Activated CD8-positive, alpha-beta T cell treated with anti-CD3 and anti-CD28 coated beads, Interleukin-2, amount 10 ng/mL, durations not matched to agents 7 days and 5 days (primary cell): ENCODE data around the gene HCN1. TPM values are rescaled to one million over a fixed set of nuclear protein-coding genes. Genes with fewer than 3 reads are reported as not detected.
"Not testable (repeated sequence)": the region's sequence is repeated elsewhere in the genome, so short reads cannot be mapped to it uniquely, and the experiment has no call there.

Experiments used
- ATAC-seq: fragments of 150-1000 bp; cut with Tn5 transposase; one replicate; pipeline ENCODE4 v1.10.0; 2021; ENCODE audit warnings: moderate library complexity
- CTCF ChIA-PET: fragments of 350-600 bp; sonication (Branson Sonifier 250); formaldehyde crosslinking; loops from one replicate; lab custom pipeline; 2021; ENCODE audit warnings: antibody characterized with exemption; lab: Charles Lee
- POLR2A ChIA-PET: fragments of 350-600 bp; sonication (Branson Sonifier 250); formaldehyde crosslinking; loops from one replicate; lab custom pipeline; 2021; ENCODE audit warnings: antibody characterized with exemption; lab: Charles Lee
- DNase-seq: peaks from one replicate; pipeline ENCODE4 v3.0.0-alpha.2; 2020
- H3K27ac Mint-ChIP-seq: one replicate; pipeline ENCODE4 v1.8.0; 2021; ENCODE audit warnings: mild to moderate bottlenecking, mixed read lengths
- H3K27me3 Mint-ChIP-seq: one replicate; pipeline ENCODE4 v1.8.0; 2021; ENCODE audit warnings: low read depth, mixed read lengths
- H3K36me3 Mint-ChIP-seq: one replicate; pipeline ENCODE4 v1.8.0; 2021; ENCODE audit warnings: low read depth, mixed read lengths
- H3K4me1 Mint-ChIP-seq: one replicate; pipeline ENCODE4 v1.8.0; 2021; ENCODE audit warnings: low read depth, mixed read lengths
- H3K4me3 Mint-ChIP-seq: one replicate; pipeline ENCODE4 v1.8.0; 2021; ENCODE audit warnings: mild to moderate bottlenecking, mixed read lengths
- H3K9me3 Mint-ChIP-seq: one replicate; pipeline ENCODE4 v1.8.0; 2022; ENCODE audit warnings: mixed read lengths; ENCODE audit not compliant: insufficient read depth
- total RNA-seq, 2 experiments: library from RNA; stranded (reverse); gene quantifications; one replicate each; pipeline ENCODE4 v1.2.3, GENCODE V29; 2021

Gene HCN1
- total RNA-seq, 2 experiments from 2014 or later: not detected

- Mint-ChIP-seq H3K27me3 (no peaks in the 10 kb centered on the region), H3K4me1 (no peaks in the 10 kb centered on the region), H3K36me3 (no peaks in the 10 kb centered on the region), H3K27ac (no peak overlapping the region), H3K4me3 (no peak overlapping the region), H3K9me3 (peaks cover 14% of the 10 kb centered on the region)
- ATAC-seq (no peak), DNase-seq (no peak)
- ChIA-PET POLR2A (no interaction called here), CTCF (no interaction called here)
Observed at GRCh38 chr5:45507178-45507577, 189.0 kb downstream of the HCN1 start.

- DNase-seq, CTCF ChIA-PET, POLR2A ChIA-PET, H3K9me3 Mint-ChIP-seq, H3K27me3 Mint-ChIP-seq, H3K36me3 Mint-ChIP-seq, H3K4me1 Mint-ChIP-seq, H3K4me3 Mint-ChIP-seq, ATAC-seq, H3K27ac Mint-ChIP-seq: not testable (repeated sequence)
Observed at GRCh38 chr5:45499006-45499405, 197.2 kb downstream of the HCN1 start.

GRCh38 chr5:45491368-45491767 lies 204.8 kb downstream of the HCN1 start:
- POLR2A ChIA-PET: no interaction called here
- H3K27ac Mint-ChIP-seq: no peak overlapping the region

GRCh38 chr5:45484781-45485180 lies 211.4 kb downstream of the HCN1 start:
- Mint-ChIP-seq H3K9me3 (peaks cover 22% of the 10 kb centered on the region), H3K36me3 (no peaks in the 10 kb centered on the region), H3K4me3 (no peak overlapping the region), H3K27me3 (no peaks in the 10 kb centered on the region), H3K4me1 (no peaks in the 10 kb centered on the region), H3K27ac (no peak overlapping the region)
- DNase-seq: no peak
- ChIA-PET CTCF (no interaction called here), POLR2A (no interaction called here)
- no peak for ATAC-seq

More at GRCh38 chr5:45491368-45491767, 204.8 kb downstream of the HCN1 start:
- H3K27me3 Mint-ChIP-seq: no peaks in the 10 kb centered on the region
- CTCF ChIA-PET: no interaction called here
- peaks cover 12% of the 10 kb centered on the region for H3K9me3 Mint-ChIP-seq
- H3K4me1 Mint-ChIP-seq: no peaks in the 10 kb centered on the region
- ATAC-seq (no peak), DNase-seq (no peak)
- H3K4me3 Mint-ChIP-seq: no peak overlapping the region
- H3K36me3 Mint-ChIP-seq: no peaks in the 10 kb centered on the region

- DNase-seq (no peak), ATAC-seq (no peak)
- Mint-ChIP-seq H3K9me3 (peaks cover 28% of the 10 kb centered on the region), H3K27me3 (no peaks in the 10 kb centered on the region), H3K4me1 (no peaks in the 10 kb centered on the region), H3K36me3 (no peaks in the 10 kb centered on the region), H3K27ac (no peak overlapping the region), H3K4me3 (no peak overlapping the region)
- POLR2A ChIA-PET: no interaction called here
- CTCF ChIA-PET: interaction anchor here (0.8 kb wide), 1 partner anchor 15 kb away, joined by 3 read pairs; no protein-coding TSS in a partner anchor
Observed at GRCh38 chr5:45454114-45454513, 242.1 kb downstream of the HCN1 start.

GRCh38 chr5:45444856-45445255 lies 251.3 kb downstream of the HCN1 start:
- H3K27me3 Mint-ChIP-seq, H3K27ac Mint-ChIP-seq, H3K4me1 Mint-ChIP-seq, DNase-seq, ATAC-seq, CTCF ChIA-PET, H3K4me3 Mint-ChIP-seq, POLR2A ChIA-PET, H3K36me3 Mint-ChIP-seq: not testable (repeated sequence)
- peaks cover 12% of the 10 kb centered on the region for H3K9me3 Mint-ChIP-seq

- DNase-seq: no peak
- ChIA-PET POLR2A (no interaction called here), CTCF (no interaction called here)
- Mint-ChIP-seq H3K36me3 (no peaks in the 10 kb centered on the region), H3K27me3 (no peaks in the 10 kb centered on the region), H3K4me1 (no peaks in the 10 kb centered on the region), H3K4me3 (no peak overlapping the region), H3K9me3 (peaks cover 8% of the 10 kb centered on the region), H3K27ac (no peak overlapping the region)
- ATAC-seq: no peak
Observed at GRCh38 chr5:45440466-45440865, 255.7 kb downstream of the HCN1 start.

GRCh38 chr5:45437752-45438151 lies 258.4 kb downstream of the HCN1 start:
- no peaks in the 10 kb centered on the region for H3K27me3 Mint-ChIP-seq

GRCh38 chr5:45417285-45417998 lies 278.7 kb downstream of the HCN1 start:
- ATAC-seq (no peak), DNase-seq (no peak)
- POLR2A ChIA-PET: no interaction called here
- no peaks in the 10 kb centered on the region for H3K4me1 Mint-ChIP-seq
- H3K27me3 Mint-ChIP-seq: no peaks in the 10 kb centered on the region
- no peak overlapping the region for H3K4me3 Mint-ChIP-seq
- no peaks in the 10 kb centered on the region for H3K36me3 Mint-ChIP-seq
- no peak overlapping the region for H3K27ac Mint-ChIP-seq
- H3K9me3 Mint-ChIP-seq: peaks cover 5% of the 10 kb centered on the region
- CTCF ChIA-PET: no interaction called here

More at GRCh38 chr5:45437752-45438151, 258.4 kb downstream of the HCN1 start:
- H3K36me3 Mint-ChIP-seq: no peaks in the 10 kb centered on the region
- H3K4me3 Mint-ChIP-seq: no peak overlapping the region
- ATAC-seq (no peak), DNase-seq (no peak)
- peaks cover 15% of the 10 kb centered on the region for H3K9me3 Mint-ChIP-seq
- ChIA-PET POLR2A (no interaction called here), CTCF (no interaction called here)
- H3K4me1 Mint-ChIP-seq: no peaks in the 10 kb centered on the region
- H3K27ac Mint-ChIP-seq: no peak overlapping the region

- H3K4me3 Mint-ChIP-seq: no peak overlapping the region
- H3K27me3 Mint-ChIP-seq: no peaks in the 10 kb centered on the region
- H3K27ac Mint-ChIP-seq: no peak overlapping the region
- DNase-seq (no peak), ATAC-seq (no peak)
- peaks cover 15% of the 10 kb centered on the region for H3K9me3 Mint-ChIP-seq
- H3K4me1 Mint-ChIP-seq: no peaks in the 10 kb centered on the region
- ChIA-PET CTCF (no interaction called here), POLR2A (no interaction called here)
- H3K36me3 Mint-ChIP-seq: no peaks in the 10 kb centered on the region
Observed at GRCh38 chr5:45414620-45415573, 281.3 kb downstream of the HCN1 start.

GRCh38 chr5:45411971-45412612 lies 284.1 kb downstream of the HCN1 start:
- H3K4me1 Mint-ChIP-seq: no peaks in the 10 kb centered on the region
- ATAC-seq: no peak

More at GRCh38 chr5:45411971-45412612, 284.1 kb downstream of the HCN1 start:
- POLR2A ChIA-PET: no interaction called here
- Mint-ChIP-seq H3K36me3 (no peaks in the 10 kb centered on the region), H3K4me3 (no peak overlapping the region), H3K27ac (no peak overlapping the region), H3K9me3 (peaks cover 15% of the 10 kb centered on the region), H3K27me3 (no peaks in the 10 kb centered on the region)
- no peak for DNase-seq
- CTCF ChIA-PET: no interaction called here
